GM18873 (cell line): ENCODE measurements around the gene RAB28.
A peak's percentile ranks its signal among the peaks of the same experiment; 100 is the strongest.

Experiments
- ATAC-seq: cut with Tn5 transposase; IDR thresholded peaks from one replicate; pipeline ENCODE4 v1.9.1; 2021; ENCODE audit warnings: mild to moderate bottlenecking, moderate library complexity, moderate number of reproducible peaks; ENCODE audit not compliant: unreplicated experiment, low FRiP score

RAB28 gene

GRCh38 chr4:13511101-13511500 is 27.0 kb upstream of the RAB28 start:
- no peak for ATAC-seq

GRCh38 chr4:13509442-13509841 is 25.3 kb upstream of the RAB28 start:
- no peak for ATAC-seq

- no peak for ATAC-seq
Observed at GRCh38 chr4:13504374-13504773, 20.2 kb upstream of the RAB28 start.

DNA sequence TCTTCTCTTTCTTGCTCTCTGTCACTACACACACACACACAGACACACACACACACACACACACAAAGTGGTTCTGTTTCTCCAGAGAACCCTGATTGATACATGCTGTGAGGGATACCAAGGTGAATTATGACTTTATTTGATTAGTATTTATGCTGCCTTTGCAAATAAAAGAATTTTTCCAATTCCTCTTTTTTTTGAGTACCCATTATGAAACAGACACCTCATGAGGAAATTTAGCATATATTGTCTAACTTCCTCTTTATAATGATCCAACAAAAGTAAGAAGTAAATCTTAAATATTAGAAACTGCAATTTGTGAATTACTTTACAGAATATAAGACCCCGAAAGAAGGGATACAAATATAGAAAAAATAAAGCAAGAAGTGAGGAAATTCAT is 14.3 kb upstream of the RAB28 start:
- no peak for ATAC-seq

DNA sequence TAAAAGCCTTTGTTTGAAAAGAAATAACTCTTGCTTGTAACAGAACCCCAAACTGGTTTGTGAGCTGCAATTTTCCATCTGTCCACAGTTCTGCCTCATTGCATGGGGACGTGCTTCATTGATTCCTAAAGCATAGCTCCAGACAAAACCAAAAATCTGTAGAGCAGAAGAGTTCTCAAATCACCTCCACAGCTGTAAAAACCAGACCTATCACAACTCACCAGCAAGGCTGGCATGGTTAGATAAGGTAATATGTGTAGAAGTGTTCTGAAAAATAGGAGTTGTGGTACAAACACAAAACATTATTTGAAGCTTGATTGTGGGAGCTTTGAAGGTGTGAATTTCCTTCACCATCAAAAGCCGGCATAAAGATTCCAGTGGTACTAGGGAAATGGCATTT is 12.5 kb upstream of the RAB28 start:
- ATAC-seq = no peak

DNA sequence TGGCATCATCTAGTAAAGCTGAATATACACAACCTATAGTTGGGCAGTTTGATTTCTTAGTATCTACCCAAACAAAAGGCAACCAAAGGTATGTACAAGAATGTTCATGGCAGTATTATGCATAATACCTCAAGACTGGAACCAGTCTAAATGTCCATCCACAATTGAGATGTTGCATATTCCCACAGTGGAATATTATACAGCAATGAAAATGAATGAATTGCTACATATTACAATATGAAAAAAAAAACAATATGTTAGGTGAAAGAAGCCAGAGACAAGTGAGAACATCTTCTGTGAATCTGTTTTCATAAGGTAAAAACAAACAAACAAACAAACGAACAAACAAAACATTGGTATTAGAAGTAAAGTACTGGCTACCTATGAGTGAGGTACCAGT is 11.6 kb upstream of the RAB28 start:
- no peak for ATAC-seq

GRCh38 chr4:13493793-13494192 is 9.7 kb upstream of the RAB28 start:
- ATAC-seq = no peak

DNA sequence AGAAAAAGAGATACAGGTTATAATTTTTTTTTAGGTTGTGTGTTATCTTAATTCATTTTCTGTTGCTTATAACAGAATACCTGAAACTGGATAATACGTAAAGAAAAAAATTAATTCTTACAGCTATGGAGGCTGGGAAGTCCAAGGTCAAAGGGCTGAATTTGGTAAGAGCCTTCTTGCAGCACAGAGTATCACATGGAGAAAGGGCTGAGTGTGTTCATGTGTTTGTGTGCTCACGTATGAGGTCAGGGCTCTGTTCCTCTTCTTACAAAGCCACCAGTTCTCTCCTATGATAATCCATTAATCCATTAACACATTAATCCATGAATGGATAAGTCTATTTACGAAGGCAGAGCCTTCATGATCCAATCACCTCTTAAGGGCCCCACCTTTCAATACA is 8.6 kb upstream of the RAB28 start:
- ATAC-seq = no peak

DNA sequence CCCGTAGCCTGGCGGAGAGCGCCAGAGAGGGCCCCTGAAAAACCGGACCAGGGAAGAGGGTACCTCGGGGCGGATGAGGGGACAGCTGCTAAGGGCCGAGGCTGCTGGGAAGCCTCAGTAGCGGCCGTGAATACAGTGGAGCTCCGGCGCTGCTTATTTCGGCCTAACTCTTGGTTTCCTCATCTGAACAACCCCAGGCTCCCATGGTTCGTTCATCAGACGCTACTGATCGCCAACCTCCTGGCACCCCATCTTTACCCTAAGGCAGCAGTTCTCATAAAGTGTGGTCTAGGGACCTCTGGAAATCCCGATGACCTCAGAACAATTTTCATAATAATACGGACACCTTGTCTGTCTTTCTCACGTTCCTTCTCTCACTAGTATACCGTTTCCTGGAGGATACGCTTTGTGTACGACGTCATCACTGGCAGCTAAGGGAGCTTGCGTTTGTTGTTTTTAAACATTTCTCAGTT is 645 bp upstream of the RAB28 start:
- peak; percentile 39 for ATAC-seq

DNA sequence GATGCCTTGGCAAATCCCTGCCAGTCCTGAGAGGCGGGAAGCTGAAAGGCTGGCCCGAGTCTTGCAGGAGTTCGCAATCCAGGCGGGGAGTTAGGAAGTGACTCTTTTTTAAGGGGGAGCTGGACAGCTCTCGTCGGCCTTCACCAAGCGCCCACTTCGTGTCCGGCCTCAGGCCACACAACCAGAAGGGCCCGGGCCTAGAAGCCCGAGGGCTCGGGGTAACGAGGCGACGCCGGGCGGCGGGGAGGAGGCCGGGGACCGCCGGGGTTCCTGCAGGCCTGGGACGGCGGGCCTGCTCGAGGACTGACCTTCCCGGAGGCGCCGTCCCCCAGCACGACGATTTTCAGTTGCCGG is 395 bp downstream of the RAB28 start:
- peak; percentile 24 for ATAC-seq

DNA sequence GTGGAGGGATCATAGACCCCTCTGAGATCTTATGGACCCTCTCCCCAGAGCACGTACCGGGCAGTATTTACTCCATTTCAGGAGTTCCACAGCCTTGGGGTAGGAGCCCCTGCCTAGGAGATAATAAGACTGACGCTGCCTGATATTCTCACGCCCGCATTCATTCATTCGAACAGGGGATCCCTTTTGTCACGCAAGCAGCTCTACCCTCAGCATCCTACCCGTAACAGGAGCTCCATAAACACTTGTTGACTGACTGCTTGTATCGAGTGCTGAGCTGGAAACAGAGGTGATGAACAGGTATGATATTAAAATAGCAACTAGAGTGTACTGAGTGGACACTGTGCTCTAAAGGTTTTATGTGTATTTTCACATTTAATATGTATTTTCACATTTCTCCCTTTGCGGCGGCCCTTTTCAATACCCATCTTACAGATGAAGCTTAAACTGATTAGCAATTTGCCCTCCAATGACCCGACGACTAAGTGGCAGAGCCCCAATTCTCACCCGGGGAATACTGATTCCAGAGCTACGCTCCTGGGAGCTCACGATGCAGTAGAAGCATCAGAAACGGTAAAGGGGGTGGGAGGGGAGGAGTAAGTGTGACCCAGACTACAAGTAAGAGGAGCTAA is 888 bp downstream of the RAB28 start:
- no peak for ATAC-seq

- ATAC-seq = no peak
Observed at GRCh38 chr4:13481569-13481968, 2.6 kb downstream of the RAB28 start.

GRCh38 chr4:13478707-13479106 is 5.4 kb downstream of the RAB28 start:
- ATAC-seq = no peak

- no peak for ATAC-seq
Observed at GRCh38 chr4:13478131-13478530, 6.0 kb downstream of the RAB28 start.

GRCh38 chr4:13476915-13477314 is 7.2 kb downstream of the RAB28 start:
- no peak for ATAC-seq

GRCh38 chr4:13476152-13476551 is 8.0 kb downstream of the RAB28 start:
- ATAC-seq = no peak

- no peak for ATAC-seq
Observed at GRCh38 chr4:13471400-13471799, 12.7 kb downstream of the RAB28 start.

GRCh38 chr4:13470379-13470778 is 13.8 kb downstream of the RAB28 start:
- peak; percentile 58 for ATAC-seq

DNA sequence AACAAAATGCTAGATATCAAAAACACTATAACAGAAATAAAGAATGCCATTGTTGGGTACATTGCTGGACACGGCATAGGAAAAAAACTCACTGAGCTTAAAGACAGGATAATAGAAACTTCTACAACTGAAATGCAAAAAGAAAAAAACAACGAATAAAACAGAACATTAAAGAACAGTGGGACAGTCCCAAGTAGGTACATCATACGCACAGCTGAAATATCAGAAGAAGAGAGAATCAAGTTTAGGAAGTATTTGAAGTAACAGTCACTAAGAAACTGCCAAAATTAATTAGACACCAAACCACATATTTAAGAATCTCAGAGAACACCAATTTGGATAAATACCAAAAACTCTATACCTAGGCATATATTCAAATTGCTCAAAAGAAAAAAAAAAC is 19.2 kb downstream of the RAB28 start:
- no peak for ATAC-seq

- no peak for ATAC-seq
Observed at GRCh38 chr4:13464543-13464942, 19.6 kb downstream of the RAB28 start.

GRCh38 chr4:13461191-13461905 is 22.8 kb downstream of the RAB28 start:
- ATAC-seq = no peak

DNA sequence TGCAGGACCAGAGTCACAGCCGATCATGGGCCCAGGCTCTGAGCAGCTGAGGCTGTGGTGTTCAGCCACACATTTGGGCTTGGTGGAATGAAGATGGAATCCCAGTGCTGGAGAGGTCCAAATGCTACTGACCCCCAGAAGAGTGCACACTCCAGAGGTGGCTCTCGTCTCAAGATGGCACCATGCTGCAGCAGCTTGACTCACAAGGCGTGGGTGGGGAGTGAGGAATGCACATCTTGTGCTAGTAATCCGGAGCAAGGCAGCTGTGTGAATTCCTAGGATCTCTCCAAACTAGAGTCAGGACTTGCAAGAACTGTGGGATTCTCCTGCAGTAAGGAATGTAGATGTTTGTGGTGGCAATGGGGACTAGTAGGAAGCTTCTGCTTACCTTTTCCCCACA is 28.7 kb downstream of the RAB28 start:
- no peak for ATAC-seq
